HL-60 (cell line): ENCODE results near the gene CNNM4.

Experiments
- GABPA ChIP-seq: IDR thresholded peaks from 2 replicates; pipeline ENCODE4 v1.6.1; 2012; ENCODE audit warnings: low read depth
- TF ChIP-seq, protein P1 (sequence below): IDR thresholded peaks from one replicate; pipeline ENCODE4 v1.5.1; 2011; ENCODE audit warnings: low read length, control low read depth, inconsistent platforms; ENCODE audit not compliant: insufficient read depth

- TF ChIP-seq, protein P1, sequence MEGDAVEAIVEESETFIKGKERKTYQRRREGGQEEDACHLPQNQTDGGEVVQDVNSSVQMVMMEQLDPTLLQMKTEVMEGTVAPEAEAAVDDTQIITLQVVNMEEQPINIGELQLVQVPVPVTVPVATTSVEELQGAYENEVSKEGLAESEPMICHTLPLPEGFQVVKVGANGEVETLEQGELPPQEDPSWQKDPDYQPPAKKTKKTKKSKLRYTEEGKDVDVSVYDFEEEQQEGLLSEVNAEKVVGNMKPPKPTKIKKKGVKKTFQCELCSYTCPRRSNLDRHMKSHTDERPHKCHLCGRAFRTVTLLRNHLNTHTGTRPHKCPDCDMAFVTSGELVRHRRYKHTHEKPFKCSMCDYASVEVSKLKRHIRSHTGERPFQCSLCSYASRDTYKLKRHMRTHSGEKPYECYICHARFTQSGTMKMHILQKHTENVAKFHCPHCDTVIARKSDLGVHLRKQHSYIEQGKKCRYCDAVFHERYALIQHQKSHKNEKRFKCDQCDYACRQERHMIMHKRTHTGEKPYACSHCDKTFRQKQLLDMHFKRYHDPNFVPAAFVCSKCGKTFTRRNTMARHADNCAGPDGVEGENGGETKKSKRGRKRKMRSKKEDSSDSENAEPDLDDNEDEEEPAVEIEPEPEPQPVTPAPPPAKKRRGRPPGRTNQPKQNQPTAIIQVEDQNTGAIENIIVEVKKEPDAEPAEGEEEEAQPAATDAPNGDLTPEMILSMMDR, result no peak
- TF ChIP-seq GABPA, result no peak
Measured at GRCh38 chr2:96764253-96764637, 3.5 kb downstream of the CNNM4 start.
